Nephron (organoid): ENCODE measurements around the gene DMXL1.

Experiments
- H3K27ac Mint-ChIP-seq, 3 experiments: 2 replicates each; pipeline ENCODE4 v1.8.0; 2020; ENCODE audit warnings: mixed read lengths in 3 of 3, mild to moderate bottlenecking in 2 of 3, moderate library complexity in 1 of 3
- H3K27me3 Mint-ChIP-seq: 2 replicates; pipeline ENCODE4 v1.8.0; 2021; ENCODE audit warnings: low read depth, mild to moderate bottlenecking, moderate library complexity, mixed read lengths
- H3K36me3 Mint-ChIP-seq: 2 replicates; pipeline ENCODE4 v1.8.0; 2020; ENCODE audit warnings: low read depth, mixed read lengths
- H3K4me1 Mint-ChIP-seq: 2 replicates; pipeline ENCODE4 v1.8.0; 2020; ENCODE audit warnings: mixed read lengths
- H3K4me3 Mint-ChIP-seq, 3 experiments: 2 replicates each; pipeline ENCODE4 v1.8.0; 2020; ENCODE audit warnings: mild to moderate bottlenecking in 3 of 3, mixed read lengths in 3 of 3, moderate library complexity in 2 of 3
- H3K9me3 Mint-ChIP-seq: 2 replicates; pipeline ENCODE4 v1.8.0; 2020; ENCODE audit warnings: mixed read lengths
- TF ChIP-seq, protein P1 (sequence below), 3 experiments: fragments of 200-600 bp; sonication (generic); IDR thresholded peaks; one replicate each; pipeline ENCODE4 v1.5.0; 2021; ENCODE audit warnings: antibody characterized with exemption in 3 of 3; ENCODE audit not compliant: unreplicated experiment in 3 of 3

Gene DMXL1

DNA sequence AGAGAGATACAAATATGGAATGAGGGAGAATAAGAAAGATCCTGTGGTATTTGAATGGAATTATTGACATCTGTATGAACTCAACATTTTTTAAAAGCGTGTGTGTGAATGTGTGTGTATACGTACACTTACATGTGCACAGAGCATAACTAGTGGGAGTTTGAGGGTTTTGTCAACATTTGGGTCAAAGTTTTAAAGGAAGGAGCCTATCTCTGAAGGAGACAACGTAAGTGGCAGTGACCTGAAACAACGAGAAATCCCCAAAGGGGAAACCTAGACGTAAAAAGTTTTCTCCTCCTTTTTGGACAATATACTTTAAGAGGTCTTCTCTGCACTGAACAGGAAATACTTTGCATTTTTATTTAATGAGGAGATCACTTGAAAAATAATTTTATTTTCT is 42.3 kb upstream of the DMXL1 start:
- no peaks in the 10 kb centered on the region for H3K27me3 Mint-ChIP-seq
- no peak overlapping the region for H3K4me3 Mint-ChIP-seq
- no peaks in the 10 kb centered on the region for H3K36me3 Mint-ChIP-seq
- H3K27ac Mint-ChIP-seq: no peak overlapping the region
- TF ChIP-seq, protein P1, sequence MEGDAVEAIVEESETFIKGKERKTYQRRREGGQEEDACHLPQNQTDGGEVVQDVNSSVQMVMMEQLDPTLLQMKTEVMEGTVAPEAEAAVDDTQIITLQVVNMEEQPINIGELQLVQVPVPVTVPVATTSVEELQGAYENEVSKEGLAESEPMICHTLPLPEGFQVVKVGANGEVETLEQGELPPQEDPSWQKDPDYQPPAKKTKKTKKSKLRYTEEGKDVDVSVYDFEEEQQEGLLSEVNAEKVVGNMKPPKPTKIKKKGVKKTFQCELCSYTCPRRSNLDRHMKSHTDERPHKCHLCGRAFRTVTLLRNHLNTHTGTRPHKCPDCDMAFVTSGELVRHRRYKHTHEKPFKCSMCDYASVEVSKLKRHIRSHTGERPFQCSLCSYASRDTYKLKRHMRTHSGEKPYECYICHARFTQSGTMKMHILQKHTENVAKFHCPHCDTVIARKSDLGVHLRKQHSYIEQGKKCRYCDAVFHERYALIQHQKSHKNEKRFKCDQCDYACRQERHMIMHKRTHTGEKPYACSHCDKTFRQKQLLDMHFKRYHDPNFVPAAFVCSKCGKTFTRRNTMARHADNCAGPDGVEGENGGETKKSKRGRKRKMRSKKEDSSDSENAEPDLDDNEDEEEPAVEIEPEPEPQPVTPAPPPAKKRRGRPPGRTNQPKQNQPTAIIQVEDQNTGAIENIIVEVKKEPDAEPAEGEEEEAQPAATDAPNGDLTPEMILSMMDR (IDR thresholded peaks at IDR 0.05; ENCODE audit: unreplicated experiment in 3 of 3): no peak
- H3K9me3 Mint-ChIP-seq: peaks cover 3% of the 10 kb centered on the region
- H3K4me1 Mint-ChIP-seq: no peaks in the 10 kb centered on the region

DNA sequence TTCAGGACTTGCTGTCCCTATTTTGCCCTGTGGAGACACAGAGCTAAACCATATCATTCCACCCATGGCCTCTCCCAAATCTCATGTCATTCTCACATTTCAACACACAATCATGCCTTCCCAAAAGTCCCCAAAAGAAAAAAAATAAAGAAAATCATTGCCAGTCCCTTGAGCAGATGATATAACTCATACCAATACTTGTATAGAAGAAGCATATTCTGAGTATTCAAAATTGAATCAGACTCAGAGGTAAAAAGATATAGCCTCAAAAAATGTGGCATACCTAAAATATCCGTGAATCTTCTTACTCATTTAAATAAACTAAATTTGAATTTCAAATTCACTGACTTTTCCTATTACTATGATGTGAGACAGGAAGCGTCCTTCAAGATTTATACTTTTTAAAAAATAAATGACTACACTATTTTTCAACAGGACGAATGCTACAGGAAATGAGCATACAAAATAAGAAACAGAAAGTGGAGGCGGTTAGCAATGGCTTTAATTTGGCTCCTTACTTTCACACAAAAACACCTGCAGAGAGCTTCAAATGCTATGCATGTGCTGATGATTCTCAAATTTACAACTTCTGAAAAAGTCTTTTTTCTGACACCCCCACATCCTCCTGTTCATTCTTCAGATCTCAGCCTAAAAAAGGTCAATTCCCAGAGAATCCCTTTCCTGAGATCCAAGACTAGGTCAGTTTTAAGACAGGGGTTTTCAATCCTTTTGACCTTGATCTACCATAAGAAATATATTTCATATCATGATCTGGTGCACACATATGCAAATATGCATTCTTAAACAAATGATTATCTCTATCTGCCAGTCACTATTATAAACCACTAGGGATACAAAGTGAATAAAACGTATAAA is 39.6 kb upstream of the DMXL1 start:
- Mint-ChIP-seq H3K9me3 (no peaks in the 10 kb centered on the region), H3K4me1 (no peaks in the 10 kb centered on the region), H3K36me3 (no peaks in the 10 kb centered on the region), H3K4me3 (no peak overlapping the region), H3K27me3 (no peaks in the 10 kb centered on the region), H3K27ac (no peak overlapping the region)
- TF ChIP-seq, protein P1 (IDR thresholded peaks at IDR 0.05; ENCODE audit: unreplicated experiment in 3 of 3): no peak

DNA sequence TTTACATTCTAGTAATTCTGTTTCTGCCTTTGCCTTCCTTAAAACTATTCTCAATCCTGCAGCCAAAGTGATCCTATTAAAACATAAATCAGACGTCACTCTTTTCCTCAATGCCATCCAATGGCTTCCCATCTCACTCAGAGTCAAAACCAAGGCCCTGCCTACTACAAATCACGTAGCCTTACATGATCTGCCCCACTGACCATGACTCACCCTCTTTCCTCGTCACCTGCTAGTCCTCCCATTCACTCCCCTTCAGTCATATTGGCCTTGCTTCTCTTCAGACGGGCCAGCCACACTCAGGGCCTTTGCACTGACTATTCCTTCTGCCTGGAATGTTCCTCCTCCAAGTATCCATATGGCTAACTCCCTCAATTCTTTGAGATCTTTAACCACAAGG is 39.0 kb upstream of the DMXL1 start:
- Mint-ChIP-seq H3K36me3 (no peaks in the 10 kb centered on the region), H3K27ac (no peak overlapping the region), H3K27me3 (no peaks in the 10 kb centered on the region), H3K4me3 (no peak overlapping the region), H3K4me1 (no peaks in the 10 kb centered on the region), H3K9me3 (no peaks in the 10 kb centered on the region)
- TF ChIP-seq, protein P1 (IDR thresholded peaks at IDR 0.05; ENCODE audit: unreplicated experiment in 3 of 3): no peak

DNA sequence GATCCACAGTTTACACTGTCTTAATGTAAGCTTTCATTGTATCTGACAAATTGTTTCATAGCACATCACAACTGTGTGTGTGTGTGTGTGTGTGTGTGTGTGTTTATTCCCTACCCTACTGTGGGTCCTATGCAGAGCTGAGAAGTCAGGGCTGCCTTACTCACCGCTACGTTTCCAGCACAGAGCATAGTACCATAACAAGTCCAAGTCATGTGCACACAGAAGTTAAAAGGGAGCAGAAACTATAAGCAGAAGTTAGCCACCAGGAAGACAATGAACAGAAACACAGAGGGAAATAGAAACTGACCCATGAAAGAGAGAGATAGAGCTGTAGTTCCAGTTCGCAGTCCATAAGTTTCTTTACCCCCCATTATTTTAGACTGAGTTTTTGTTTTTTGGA is 38.2 kb upstream of the DMXL1 start:
- Mint-ChIP-seq H3K27me3 (no peaks in the 10 kb centered on the region), H3K27ac (no peak overlapping the region), H3K4me3 (no peak overlapping the region), H3K4me1 (no peaks in the 10 kb centered on the region), H3K36me3 (no peaks in the 10 kb centered on the region), H3K9me3 (no peaks in the 10 kb centered on the region)
- TF ChIP-seq, protein P1 (IDR thresholded peaks at IDR 0.05; ENCODE audit: unreplicated experiment in 3 of 3): no peak

DNA sequence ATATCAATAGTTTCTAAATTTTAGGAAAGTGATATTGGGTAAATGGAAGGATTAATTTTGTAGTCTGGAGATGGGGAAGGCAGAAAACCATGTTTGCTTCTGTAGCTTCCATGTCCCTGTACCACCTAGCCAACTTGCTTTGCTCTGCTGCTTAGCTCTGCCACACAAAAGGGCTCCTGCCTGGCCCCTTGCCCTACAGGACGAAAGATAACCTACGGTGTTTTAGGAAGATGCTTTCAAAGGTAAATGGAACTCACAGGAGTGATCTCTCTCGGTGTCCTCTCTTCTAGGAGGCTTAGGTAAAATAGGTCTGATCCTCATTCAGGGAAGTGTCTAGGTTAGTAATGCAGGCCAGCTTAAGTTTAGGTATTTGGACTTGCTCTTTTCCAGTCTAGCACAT is 37.8 kb upstream of the DMXL1 start:
- H3K36me3 Mint-ChIP-seq: no peaks in the 10 kb centered on the region
- H3K9me3 Mint-ChIP-seq: no peaks in the 10 kb centered on the region
- H3K4me3 Mint-ChIP-seq: no peak overlapping the region
- no peaks in the 10 kb centered on the region for H3K4me1 Mint-ChIP-seq
- no peaks in the 10 kb centered on the region for H3K27me3 Mint-ChIP-seq
- TF ChIP-seq, protein P1 (IDR thresholded peaks at IDR 0.05; ENCODE audit: unreplicated experiment in 3 of 3): no peak
- H3K27ac Mint-ChIP-seq: no peak overlapping the region
